Endothelial cell of umbilical vein (primary cell): ENCODE data around the gene ZNF827.

ENCODE experiments used
- POLR2A ChIP-seq: IDR thresholded peaks from 2 replicates; pipeline ENCODE4 v1.6.1; 2012; ENCODE audit warnings: low read depth, mild to moderate bottlenecking, control low read depth, low read length
- TF ChIP-seq, protein P1 (sequence below), 2 donors: IDR thresholded peaks; 1 replicate in 1 of 2; 2 replicates in 1 of 2; pipeline ENCODE4 v1.5.1; 2011; ENCODE audit warnings: low read length in 2 of 2, mild to moderate bottlenecking in 2 of 2, moderate library complexity in 2 of 2, control low read depth in 1 of 2, inconsistent platforms in 1 of 2, low read depth in 1 of 2; ENCODE audit not compliant: insufficient read depth in 1 of 2; ENCODE audit errors: extremely low read depth in 1 of 2

DNA sequence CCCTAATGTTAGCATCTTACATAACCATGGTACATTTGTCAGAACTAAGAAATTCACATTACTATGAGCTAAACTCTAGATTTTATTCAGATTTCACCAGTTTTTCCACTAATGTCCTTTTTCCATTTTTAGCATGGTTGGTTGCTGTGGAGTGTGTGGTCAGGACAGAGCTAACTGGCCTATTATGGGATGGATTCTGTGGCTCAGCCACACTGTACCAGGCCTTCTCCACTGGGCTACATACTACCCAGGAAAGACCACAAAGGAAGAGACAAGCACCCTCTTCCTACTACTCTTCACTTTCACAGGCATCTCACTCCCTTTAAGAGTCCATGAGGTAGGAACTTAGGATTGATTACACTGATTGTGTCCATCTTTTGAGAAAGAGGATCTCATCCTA lies 67.4 kb downstream of the ZNF827 start:
- TF ChIP-seq, protein P1, sequence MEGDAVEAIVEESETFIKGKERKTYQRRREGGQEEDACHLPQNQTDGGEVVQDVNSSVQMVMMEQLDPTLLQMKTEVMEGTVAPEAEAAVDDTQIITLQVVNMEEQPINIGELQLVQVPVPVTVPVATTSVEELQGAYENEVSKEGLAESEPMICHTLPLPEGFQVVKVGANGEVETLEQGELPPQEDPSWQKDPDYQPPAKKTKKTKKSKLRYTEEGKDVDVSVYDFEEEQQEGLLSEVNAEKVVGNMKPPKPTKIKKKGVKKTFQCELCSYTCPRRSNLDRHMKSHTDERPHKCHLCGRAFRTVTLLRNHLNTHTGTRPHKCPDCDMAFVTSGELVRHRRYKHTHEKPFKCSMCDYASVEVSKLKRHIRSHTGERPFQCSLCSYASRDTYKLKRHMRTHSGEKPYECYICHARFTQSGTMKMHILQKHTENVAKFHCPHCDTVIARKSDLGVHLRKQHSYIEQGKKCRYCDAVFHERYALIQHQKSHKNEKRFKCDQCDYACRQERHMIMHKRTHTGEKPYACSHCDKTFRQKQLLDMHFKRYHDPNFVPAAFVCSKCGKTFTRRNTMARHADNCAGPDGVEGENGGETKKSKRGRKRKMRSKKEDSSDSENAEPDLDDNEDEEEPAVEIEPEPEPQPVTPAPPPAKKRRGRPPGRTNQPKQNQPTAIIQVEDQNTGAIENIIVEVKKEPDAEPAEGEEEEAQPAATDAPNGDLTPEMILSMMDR (IDR thresholded peaks at IDR 0.05; ENCODE audit: extremely low read depth in 1 of 2, insufficient read depth in 1 of 2, low read depth in 1 of 2, low read length in 2 of 2) = no peak
- no peak for TF ChIP-seq POLR2A
